Inflammatory macrophage treated with lipopolysaccharide for 4 hours (primary cell): ENCODE results near the gene NSUN7.
A peak's percentile ranks its signal among the peaks of the same experiment; 100 is the strongest.

ENCODE experiments used
- DNase-seq: peaks from one replicate; pipeline ENCODE4 v3.0.0-alpha.2; 2020

Gene NSUN7

GRCh38 chr4:40848940-40849339, 99.2 kb downstream of the NSUN7 start:
- no peak for DNase-seq

DNA sequence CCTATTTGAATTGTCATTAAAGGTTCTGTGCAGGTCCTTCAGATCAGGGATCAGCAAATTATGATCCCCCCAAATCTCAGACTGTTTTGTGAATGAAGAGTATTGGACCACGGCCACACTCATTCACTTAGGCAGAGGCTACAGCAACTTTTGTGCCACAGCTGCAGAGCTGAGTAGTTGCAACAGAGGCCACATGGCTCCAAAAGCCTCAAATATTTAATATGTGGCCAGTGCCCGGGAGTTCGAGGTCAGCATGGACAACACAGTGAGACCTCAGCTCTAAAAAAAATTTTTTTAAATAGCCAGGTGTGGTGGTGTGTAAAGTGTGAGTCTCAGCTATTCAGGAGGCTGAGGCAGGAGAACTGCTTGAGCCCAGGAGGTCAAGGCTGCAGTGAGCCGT, 100.7 kb downstream of the NSUN7 start:
- DNase-seq, result no peak

- DNase-seq, result peak; percentile 22
These were observed 106.6 kb downstream of the NSUN7 start for GRCh38 chr4:40856277-40856839.

DNA sequence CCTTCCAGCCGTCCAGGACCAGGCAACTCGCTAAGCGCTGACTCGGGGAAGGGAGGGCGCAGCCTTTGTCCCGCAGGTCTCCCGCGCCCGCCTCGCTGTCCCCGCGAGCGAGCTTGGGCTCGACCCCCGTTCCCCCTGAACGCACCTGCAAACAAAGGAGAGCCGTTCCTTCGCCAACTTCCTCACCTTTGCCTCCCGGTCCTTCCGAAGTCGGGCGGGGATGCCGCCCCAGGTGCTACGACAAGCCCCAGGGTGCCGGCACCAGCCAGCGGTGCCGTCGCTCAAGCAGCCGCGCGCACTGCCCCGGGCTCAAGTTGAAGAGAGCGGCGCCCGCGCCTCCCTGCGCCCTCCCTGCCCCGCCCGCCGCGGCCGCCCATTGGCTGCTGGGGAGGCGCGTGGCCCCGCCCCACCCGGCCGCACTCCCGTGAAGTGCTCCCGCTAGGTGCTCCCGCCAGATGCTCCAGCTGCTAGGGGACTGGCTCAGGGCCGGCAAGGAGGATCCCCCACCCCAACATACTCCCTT, 107.1 kb downstream of the NSUN7 start:
- peak; percentile 55 for DNase-seq

DNA sequence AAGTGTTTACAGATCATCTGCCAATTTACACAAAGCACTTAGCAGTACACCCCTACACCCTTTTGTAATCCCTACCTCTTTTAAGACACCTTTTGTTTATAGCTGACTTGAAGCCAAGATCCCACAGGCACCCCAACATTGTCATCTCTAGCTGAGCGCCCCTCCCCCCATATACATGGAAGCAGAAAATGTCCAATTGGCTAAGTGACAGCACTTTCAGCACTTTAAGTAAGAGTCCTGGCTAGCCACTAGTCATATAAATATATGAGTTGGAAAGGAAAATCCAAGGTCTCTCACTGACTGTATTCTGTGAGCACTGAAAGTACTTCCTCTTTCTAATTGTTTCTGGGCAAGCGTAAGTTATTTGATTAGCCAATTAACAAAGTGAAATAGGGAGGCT, 108.2 kb downstream of the NSUN7 start:
- DNase-seq, result peak; percentile 60

GRCh38 chr4:40858962-40859361, 109.2 kb downstream of the NSUN7 start:
- DNase-seq, result no peak
